Liver (tissue), 9 donors: ENCODE results near the gene KSR1. TPM values are rescaled to one million over a fixed set of nuclear protein-coding genes. Genes with fewer than 3 reads are reported as not detected.

Experiments
- DNase-seq: peaks from one replicate; pipeline ENCODE4 v3.0.0-alpha.2; 2017; ENCODE audit warnings: low spot score
- H3K27ac ChIP-seq, 2 donors: one replicate each; pipeline ENCODE4 v1.7.0; 2013; ENCODE audit warnings: inconsistent platforms in 2 of 2, low read length in 2 of 2, control low read depth in 1 of 2, low read depth in 1 of 2, mild to moderate bottlenecking in 1 of 2
- H3K27me3 ChIP-seq, 4 donors: one replicate each; pipeline versions ENCODE4 v1.6.1 to v1.7.0; 2013; ENCODE audit warnings: low read length in 3 of 4, inconsistent platforms in 1 of 4, mild to moderate bottlenecking in 1 of 4, moderate library complexity in 1 of 4; ENCODE audit not compliant: control insufficient read depth in 4 of 4, insufficient read depth in 4 of 4
- H3K36me3 ChIP-seq, 4 donors: one replicate each; pipeline versions ENCODE4 v1.6.1 to v1.7.0; 2013; ENCODE audit warnings: low read length in 3 of 4, mild to moderate bottlenecking in 3 of 4, low read depth in 1 of 4, moderate library complexity in 1 of 4; ENCODE audit not compliant: control insufficient read depth in 4 of 4, insufficient read depth in 3 of 4
- H3K4me1 ChIP-seq, 4 donors: one replicate each; pipeline versions ENCODE4 v1.6.1 to v1.7.0; 2013; ENCODE audit warnings: low read length in 3 of 4, mild to moderate bottlenecking in 3 of 4, moderate library complexity in 1 of 4; ENCODE audit not compliant: control insufficient read depth in 4 of 4, insufficient read depth in 4 of 4
- H3K4me3 ChIP-seq, 3 donors: one replicate each; pipeline versions ENCODE4 v1.6.1 to v1.7.0; 2013; ENCODE audit warnings: low read length in 3 of 3, control low read depth in 1 of 3, low read depth in 1 of 3, mild to moderate bottlenecking in 1 of 3
- H3K9ac ChIP-seq, 2 donors: one replicate each; pipeline ENCODE4 v1.7.0; 2013; ENCODE audit warnings: low read length in 2 of 2, mild to moderate bottlenecking in 2 of 2, moderate library complexity in 2 of 2, control low read depth in 1 of 2, low read depth in 1 of 2
- H3K9me3 ChIP-seq, 4 donors: one replicate each; pipeline versions ENCODE4 v1.6.1 to v1.7.0; 2013; ENCODE audit warnings: low read length in 3 of 4; ENCODE audit not compliant: control insufficient read depth in 4 of 4
- EGR1 ChIP-seq, 2 donors: IDR thresholded peaks; 2 replicates each; pipeline ENCODE4 v1.6.1; 2016 to 2018; ENCODE audit warnings: antibody characterized with exemption in 2 of 2, low read depth in 2 of 2
- FOXA1 ChIP-seq: IDR thresholded peaks from 2 replicates; pipeline ENCODE4 v1.6.1; 2016; ENCODE audit warnings: antibody characterized with exemption
- FOXA2 ChIP-seq: IDR thresholded peaks from 2 replicates; pipeline ENCODE4 v1.6.1; 2016; ENCODE audit warnings: antibody characterized with exemption
- GABPA ChIP-seq, 2 donors: IDR thresholded peaks in 1 of 2; conservative IDR thresholded peaks in 1 of 2; 2 replicates each; pipeline ENCODE4 v1.6.1; 2016; ENCODE audit warnings: antibody characterized with exemption in 2 of 2, mild to moderate bottlenecking in 1 of 2, moderate library complexity in 1 of 2
- HNF4A ChIP-seq, 2 donors: conservative IDR thresholded peaks; 2 replicates each; pipeline ENCODE4 v1.6.1; 2016; ENCODE audit warnings: antibody characterized with exemption in 2 of 2, mild to moderate bottlenecking in 2 of 2
- HNF4G ChIP-seq: IDR thresholded peaks from 2 replicates; pipeline ENCODE4 v1.6.1; 2016; ENCODE audit warnings: antibody characterized with exemption
- JUND ChIP-seq, 2 donors: IDR thresholded peaks; 2 replicates each; pipeline ENCODE4 v1.6.1; 2016; ENCODE audit warnings: antibody characterized with exemption in 2 of 2
- MAX ChIP-seq: IDR thresholded peaks from 2 replicates; pipeline ENCODE4 v1.6.1; 2016; ENCODE audit warnings: antibody characterized with exemption
- NR2F2 ChIP-seq: IDR thresholded peaks from 2 replicates; pipeline ENCODE4 v1.6.1; 2016; ENCODE audit warnings: antibody characterized with exemption
- RAD21 ChIP-seq, 2 donors: IDR thresholded peaks; 2 replicates each; pipeline ENCODE4 v1.6.1; 2016; ENCODE audit warnings: antibody characterized with exemption in 2 of 2, mild to moderate bottlenecking in 2 of 2
- RXRA ChIP-seq, 2 donors: IDR thresholded peaks; 2 replicates each; pipeline ENCODE4 v1.6.1; 2017 to 2018; ENCODE audit warnings: antibody characterized with exemption in 2 of 2, mild to moderate bottlenecking in 1 of 2
- SP1 ChIP-seq: IDR thresholded peaks from 2 replicates; pipeline ENCODE4 v1.6.1; 2018; ENCODE audit warnings: antibody characterized with exemption, mild to moderate bottlenecking
- TAF1 ChIP-seq: conservative IDR thresholded peaks from 2 replicates; pipeline ENCODE4 v1.6.1; 2016; ENCODE audit warnings: antibody characterized with exemption, mild to moderate bottlenecking
- YY1 ChIP-seq: IDR thresholded peaks from 2 replicates; pipeline ENCODE4 v1.6.1; 2016; ENCODE audit warnings: antibody characterized with exemption, mild to moderate bottlenecking
- ZBTB33 ChIP-seq: IDR thresholded peaks from 2 replicates; pipeline ENCODE4 v1.6.1; 2016; ENCODE audit warnings: antibody characterized with exemption
- WGBS: extraction: QIAGEN DNeasy Blood & Tissue Kit; methylation state at CpG from one replicate; pipeline ENCODE4 v1.1.7; 2013; 5-methylcytosine and 5-hydroxymethylcytosine counted together
- polyA plus RNA-seq, 2 donors: library from polyadenylated mRNA; stranded (reverse) in 1 of 2; unstranded in 1 of 2; fragments of 200-250 nt in 1 of 2; fragments of >200 nt in 1 of 2; fragmentation: Nextera tagmentation in 1 of 2; extraction: Ambion mirVana in 1 of 2; gene quantifications; one replicate each; pipeline versions ENCODE4 v1.2.1 to v1.2.3, GENCODE V29; 2013 to 2015
- total RNA-seq, 2 donors: library from RNA; depleted of rRNA; stranded (reverse); fragments of >200 nt; gene quantifications; one replicate each; pipeline ENCODE4 v1.2.3, GENCODE V29; 2014
- TF ChIP-seq, protein P1 (sequence below): fragments of 150-350 bp; IDR thresholded peaks from 2 replicates; pipeline ENCODE4 v1.5.1; 2017; ENCODE audit warnings: improper control_type of control experiment, low read depth, low read length; ENCODE audit not compliant: missing input control
- TF ChIP-seq, protein P2 (sequence below): IDR thresholded peaks from 2 replicates; pipeline ENCODE4 v1.6.1; 2016; ENCODE audit warnings: antibody characterized with exemption
- TF ChIP-seq, protein P3 (sequence below): IDR thresholded peaks from 2 replicates; pipeline ENCODE4 v1.6.1; 2016; ENCODE audit warnings: antibody characterized with exemption, mild to moderate bottlenecking
- donor health status: healthy.
- donor health status: healthy.
- donor health status: healthy.
- donor health status: healthy.
- donor health status: healthy.

Gene KSR1
- total and polyA plus RNA-seq, 4 donors: 1.2 to 9.0 (median 4.1) TPM

DNA sequence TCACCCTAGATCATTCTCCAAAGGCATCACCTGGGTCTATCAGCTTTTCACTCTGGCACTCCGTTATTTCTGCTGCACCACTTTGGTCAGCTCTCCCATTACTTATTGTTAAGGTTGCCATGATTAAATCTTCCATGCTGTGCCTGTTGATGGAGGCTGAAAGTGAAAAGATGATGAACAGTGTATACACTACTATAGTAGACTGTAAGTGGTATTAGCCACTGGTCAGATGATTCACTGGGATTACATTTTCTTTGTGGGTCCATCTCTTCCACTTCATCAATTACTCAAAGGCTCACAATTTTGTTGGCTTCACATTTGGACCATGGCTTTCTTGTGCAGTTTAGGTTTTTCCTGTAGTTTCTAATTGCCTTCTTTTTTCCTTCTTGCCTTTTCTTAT is 158.9 kb downstream of the KSR1 start:
- TF ChIP-seq ZBTB33: no peak
- TF ChIP-seq FOXA1: no peak
- H3K27me3 ChIP-seq: no peaks in the 10 kb centered on the region
- WGBS: 98% methylated on average over 1 of the region's 1 CpG
- H3K36me3 ChIP-seq: peaks cover 0 to 46% (median 18%) of the 10 kb centered on the region in 4 donors
- no peaks in the 10 kb centered on the region for H3K9me3 ChIP-seq
- no peak overlapping the region for H3K27ac ChIP-seq
- no peaks in the 10 kb centered on the region for H3K4me1 ChIP-seq
- H3K4me3 ChIP-seq: no peak overlapping the region
- no peak overlapping the region for H3K9ac ChIP-seq
- DNase-seq: no peak

DNA sequence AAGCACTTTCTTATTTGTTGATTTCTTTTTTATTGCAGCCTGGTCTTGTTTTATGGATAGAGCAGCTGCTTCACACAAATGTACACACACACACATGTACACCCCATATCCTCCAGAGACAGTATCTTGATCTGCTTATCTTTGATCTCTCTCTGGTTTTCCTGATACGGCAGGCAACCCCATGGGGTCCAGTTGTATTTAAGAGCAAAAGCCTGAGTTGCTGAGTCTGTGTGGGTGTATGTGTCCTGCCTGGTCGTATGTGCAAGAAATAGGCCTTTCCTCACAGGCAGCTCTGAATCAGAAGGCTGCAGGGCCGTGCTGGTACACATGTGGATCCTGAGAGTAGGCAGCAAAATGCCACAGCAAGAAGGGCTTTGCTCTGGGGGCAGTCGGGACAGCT is 160.2 kb downstream of the KSR1 start:
- TF ChIP-seq, protein P1, sequence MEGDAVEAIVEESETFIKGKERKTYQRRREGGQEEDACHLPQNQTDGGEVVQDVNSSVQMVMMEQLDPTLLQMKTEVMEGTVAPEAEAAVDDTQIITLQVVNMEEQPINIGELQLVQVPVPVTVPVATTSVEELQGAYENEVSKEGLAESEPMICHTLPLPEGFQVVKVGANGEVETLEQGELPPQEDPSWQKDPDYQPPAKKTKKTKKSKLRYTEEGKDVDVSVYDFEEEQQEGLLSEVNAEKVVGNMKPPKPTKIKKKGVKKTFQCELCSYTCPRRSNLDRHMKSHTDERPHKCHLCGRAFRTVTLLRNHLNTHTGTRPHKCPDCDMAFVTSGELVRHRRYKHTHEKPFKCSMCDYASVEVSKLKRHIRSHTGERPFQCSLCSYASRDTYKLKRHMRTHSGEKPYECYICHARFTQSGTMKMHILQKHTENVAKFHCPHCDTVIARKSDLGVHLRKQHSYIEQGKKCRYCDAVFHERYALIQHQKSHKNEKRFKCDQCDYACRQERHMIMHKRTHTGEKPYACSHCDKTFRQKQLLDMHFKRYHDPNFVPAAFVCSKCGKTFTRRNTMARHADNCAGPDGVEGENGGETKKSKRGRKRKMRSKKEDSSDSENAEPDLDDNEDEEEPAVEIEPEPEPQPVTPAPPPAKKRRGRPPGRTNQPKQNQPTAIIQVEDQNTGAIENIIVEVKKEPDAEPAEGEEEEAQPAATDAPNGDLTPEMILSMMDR: no peak
- TF ChIP-seq JUND (IDR thresholded peaks at IDR 0.05) (no peak), NR2F2 (no peak), TAF1 (no peak), EGR1 (IDR thresholded peaks at IDR 0.05; ENCODE audit: low read depth in 2 of 2) (no peak), ZBTB33 (no peak), FOXA1 (no peak), YY1 (no peak), FOXA2 (no peak), MAX (no peak), HNF4A (conservative IDR thresholded peaks at IDR 0.05) (no peak), GABPA (IDR thresholded peaks at IDR 0.05 in 1 of 2, conservative IDR thresholded peaks at IDR 0.05 in 1 of 2) (no peak), HNF4G (no peak), RAD21 (IDR thresholded peaks at IDR 0.05) (no peak), SP1 (no peak), RXRA (IDR thresholded peaks at IDR 0.05) (no peak)
- TF ChIP-seq, protein P2, sequence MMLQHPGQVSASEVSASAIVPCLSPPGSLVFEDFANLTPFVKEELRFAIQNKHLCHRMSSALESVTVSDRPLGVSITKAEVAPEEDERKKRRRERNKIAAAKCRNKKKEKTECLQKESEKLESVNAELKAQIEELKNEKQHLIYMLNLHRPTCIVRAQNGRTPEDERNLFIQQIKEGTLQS: no peak
- TF ChIP-seq, protein P3, sequence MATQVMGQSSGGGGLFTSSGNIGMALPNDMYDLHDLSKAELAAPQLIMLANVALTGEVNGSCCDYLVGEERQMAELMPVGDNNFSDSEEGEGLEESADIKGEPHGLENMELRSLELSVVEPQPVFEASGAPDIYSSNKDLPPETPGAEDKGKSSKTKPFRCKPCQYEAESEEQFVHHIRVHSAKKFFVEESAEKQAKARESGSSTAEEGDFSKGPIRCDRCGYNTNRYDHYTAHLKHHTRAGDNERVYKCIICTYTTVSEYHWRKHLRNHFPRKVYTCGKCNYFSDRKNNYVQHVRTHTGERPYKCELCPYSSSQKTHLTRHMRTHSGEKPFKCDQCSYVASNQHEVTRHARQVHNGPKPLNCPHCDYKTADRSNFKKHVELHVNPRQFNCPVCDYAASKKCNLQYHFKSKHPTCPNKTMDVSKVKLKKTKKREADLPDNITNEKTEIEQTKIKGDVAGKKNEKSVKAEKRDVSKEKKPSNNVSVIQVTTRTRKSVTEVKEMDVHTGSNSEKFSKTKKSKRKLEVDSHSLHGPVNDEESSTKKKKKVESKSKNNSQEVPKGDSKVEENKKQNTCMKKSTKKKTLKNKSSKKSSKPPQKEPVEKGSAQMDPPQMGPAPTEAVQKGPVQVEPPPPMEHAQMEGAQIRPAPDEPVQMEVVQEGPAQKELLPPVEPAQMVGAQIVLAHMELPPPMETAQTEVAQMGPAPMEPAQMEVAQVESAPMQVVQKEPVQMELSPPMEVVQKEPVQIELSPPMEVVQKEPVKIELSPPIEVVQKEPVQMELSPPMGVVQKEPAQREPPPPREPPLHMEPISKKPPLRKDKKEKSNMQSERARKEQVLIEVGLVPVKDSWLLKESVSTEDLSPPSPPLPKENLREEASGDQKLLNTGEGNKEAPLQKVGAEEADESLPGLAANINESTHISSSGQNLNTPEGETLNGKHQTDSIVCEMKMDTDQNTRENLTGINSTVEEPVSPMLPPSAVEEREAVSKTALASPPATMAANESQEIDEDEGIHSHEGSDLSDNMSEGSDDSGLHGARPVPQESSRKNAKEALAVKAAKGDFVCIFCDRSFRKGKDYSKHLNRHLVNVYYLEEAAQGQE: no peak
- 80% methylated on average over 4 of the region's 4 CpGs for WGBS
- no peak overlapping the region for H3K4me3 ChIP-seq
- DNase-seq: no peak
- no peak overlapping the region for H3K27ac ChIP-seq
- no peak overlapping the region for H3K9ac ChIP-seq
- H3K36me3 ChIP-seq: peaks cover 0 to 46% (median 16%) of the 10 kb centered on the region in 4 donors
- H3K27me3 ChIP-seq: no peaks in the 10 kb centered on the region
- no peaks in the 10 kb centered on the region for H3K9me3 ChIP-seq
- no peaks in the 10 kb centered on the region for H3K4me1 ChIP-seq
